Peyer's patch (tissue), 4 donors: Measurements from ENCODE around the gene DIS3L2.

ENCODE experiments used
- POLR2A ChIP-seq, 2 donors: fragments of 450-650 bp; IDR thresholded peaks; one replicate each; pipeline ENCODE4 v1.5.1; 2017; ENCODE audit warnings: antibody characterized with exemption in 2 of 2, mild to moderate bottlenecking in 2 of 2, moderate library complexity in 2 of 2
- TF ChIP-seq, protein P1 (sequence below), 6 experiments: fragments of 450-650 bp in 4 of 6; fragments of 200-600 bp in 2 of 6; sonication (generic) in 1 of 6; IDR thresholded peaks; one replicate each; pipeline ENCODE4 v1.5.1; 2017 to 2019; ENCODE audit warnings: antibody characterized with exemption in 6 of 6, mild to moderate bottlenecking in 3 of 6, moderate library complexity in 1 of 6

DNA sequence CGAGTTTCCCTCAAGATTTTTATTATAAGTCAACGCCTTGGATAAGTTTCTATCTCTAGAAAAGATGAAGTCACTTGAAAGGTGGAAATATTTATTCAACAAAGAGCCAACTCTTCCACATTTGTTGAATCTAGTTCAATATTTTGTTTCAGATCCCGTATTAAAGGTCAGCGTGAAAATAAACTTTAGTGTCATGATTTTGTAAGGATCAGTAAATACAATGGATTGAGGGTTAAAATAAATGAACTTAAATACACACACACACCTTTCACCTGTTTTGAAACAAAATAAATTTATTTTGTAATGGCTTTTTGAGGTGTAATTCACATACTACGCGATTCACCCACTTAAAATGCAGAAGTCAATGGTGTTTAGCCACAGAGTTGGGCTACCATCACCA, 19.3 kb upstream of the DIS3L2 start:
- no peak for TF ChIP-seq POLR2A (IDR thresholded peaks at IDR 0.05)
- TF ChIP-seq, protein P1, sequence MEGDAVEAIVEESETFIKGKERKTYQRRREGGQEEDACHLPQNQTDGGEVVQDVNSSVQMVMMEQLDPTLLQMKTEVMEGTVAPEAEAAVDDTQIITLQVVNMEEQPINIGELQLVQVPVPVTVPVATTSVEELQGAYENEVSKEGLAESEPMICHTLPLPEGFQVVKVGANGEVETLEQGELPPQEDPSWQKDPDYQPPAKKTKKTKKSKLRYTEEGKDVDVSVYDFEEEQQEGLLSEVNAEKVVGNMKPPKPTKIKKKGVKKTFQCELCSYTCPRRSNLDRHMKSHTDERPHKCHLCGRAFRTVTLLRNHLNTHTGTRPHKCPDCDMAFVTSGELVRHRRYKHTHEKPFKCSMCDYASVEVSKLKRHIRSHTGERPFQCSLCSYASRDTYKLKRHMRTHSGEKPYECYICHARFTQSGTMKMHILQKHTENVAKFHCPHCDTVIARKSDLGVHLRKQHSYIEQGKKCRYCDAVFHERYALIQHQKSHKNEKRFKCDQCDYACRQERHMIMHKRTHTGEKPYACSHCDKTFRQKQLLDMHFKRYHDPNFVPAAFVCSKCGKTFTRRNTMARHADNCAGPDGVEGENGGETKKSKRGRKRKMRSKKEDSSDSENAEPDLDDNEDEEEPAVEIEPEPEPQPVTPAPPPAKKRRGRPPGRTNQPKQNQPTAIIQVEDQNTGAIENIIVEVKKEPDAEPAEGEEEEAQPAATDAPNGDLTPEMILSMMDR (IDR thresholded peaks at IDR 0.05) = no peak
